HCT116 (cell line): ENCODE measurements around the gene RUBCN. TPM values are rescaled to one million over a fixed set of nuclear protein-coding genes. Genes with fewer than 3 reads are reported as not detected.

Experiments used
- ATAC-seq: fragments of 200-7000 bp; cut with Tn5 transposase; 2 replicates; pipeline ENCODE4 v1.9.1; 2020; ENCODE audit warnings: mild to moderate bottlenecking, moderate library complexity
- BruUV-seq: library from RNA; stranded (reverse); fragments of 400-500 nt; replicated peaks from 2 replicates; lab custom pipeline; 2021; lab: Mats Ljungman, UMichigan
- CTCF ChIA-PET: fragments of 300-600 bp; sonication (Branson Sonifier 250); formaldehyde crosslinking; loops from one replicate; lab custom pipeline; 2021; ENCODE audit warnings: antibody characterized with exemption; lab: Charles Lee
- POLR2A ChIA-PET: fragments of 300-600, 350-600 bp; sonication (Branson Sonifier 250); formaldehyde crosslinking; loops from one replicate; lab custom pipeline; 2021; ENCODE audit warnings: antibody characterized with exemption; lab: Charles Lee
- RAD21 ChIA-PET, 2 experiments: fragments of 300-600 bp; sonication (Branson Sonifier 250); formaldehyde crosslinking; loops; one replicate each; lab custom pipeline; 2023; ENCODE audit warnings: low total read pairs in 2 of 2; ENCODE audit not compliant: uncharacterized antibody in 2 of 2, unreplicated experiment in 2 of 2, low non-redundant PET in 1 of 2; lab: Charles Lee
- DNase-seq: peaks from one replicate; pipeline ENCODE4 v3.0.0-alpha.2; 2010; ENCODE audit warnings: low read depth, low spot score
- H2AFZ ChIP-seq: fragments of 200-600 bp; shearing (Covaris generic), sonication (generic); 2 replicates; pipeline ENCODE4 v1.6.1; 2017; ENCODE audit warnings: low read depth, mixed run types, mixed read lengths, antibody characterized with exemption, low read length; ENCODE audit not compliant: poor library complexity, severe bottlenecking
- H3K27ac ChIP-seq: 2 replicates; pipeline ENCODE4 v1.5.1; 2012; ENCODE audit warnings: low read depth, low read length
- H3K27me3 ChIP-seq: fragments of 200-600 bp; sonication (generic); 2 replicates; pipeline ENCODE4 v1.6.1; 2016; ENCODE audit warnings: mixed run types, low read length, mixed read lengths; ENCODE audit not compliant: insufficient read depth
- H3K36me3 ChIP-seq, 2 experiments: fragments of 200-500 bp in 1 of 2; fragments of 200-600 bp in 1 of 2; sonication (Bioruptor generic) in 1 of 2; sonication (generic) in 1 of 2; 2 replicates each; pipeline versions ENCODE4 v1.5.1 to v1.6.1; 2014 to 2016; ENCODE audit warnings: low read length in 2 of 2, inconsistent platforms in 1 of 2, mixed read lengths in 1 of 2, mixed run types in 1 of 2; ENCODE audit not compliant: insufficient read depth in 2 of 2, control insufficient read depth in 1 of 2
- H3K4me1 ChIP-seq, 2 experiments: fragments of 200-600 bp in 1 of 2; sonication (generic) in 1 of 2; 2 replicates each; pipeline versions ENCODE4 v1.5.1 to v1.6.1; 2012 to 2017; ENCODE audit warnings: low read length in 2 of 2, inconsistent platforms in 1 of 2, mild to moderate bottlenecking in 1 of 2, mixed read lengths in 1 of 2, mixed run types in 1 of 2, moderate library complexity in 1 of 2; ENCODE audit not compliant: insufficient read depth in 2 of 2, control insufficient read depth in 1 of 2
- H3K4me2 ChIP-seq: fragments of 200-600 bp; sonication (generic); 2 replicates; pipeline ENCODE4 v1.6.1; 2017; ENCODE audit warnings: mixed run types, low read length, mixed read lengths
- H3K4me3 ChIP-seq, 2 experiments: fragments of 200-600 bp in 1 of 2; sonication (generic) in 1 of 2; replicated peaks in 1 of 2; 2 replicates each; pipeline ENCODE4 v1.5.1; 2011 to 2016; ENCODE audit warnings: low read length in 2 of 2, control low read depth in 1 of 2, low read depth in 1 of 2, mild to moderate bottlenecking in 1 of 2, mixed read lengths in 1 of 2, mixed run types in 1 of 2
- H3K79me2 ChIP-seq: fragments of 200-600 bp; sonication (generic); 2 replicates; pipeline ENCODE4 v1.6.1; 2017; ENCODE audit warnings: mild to moderate bottlenecking, mixed run types, low read length, moderate library complexity, mixed read lengths; ENCODE audit not compliant: insufficient read depth
- H3K9ac ChIP-seq: fragments of 200-600 bp; sonication (generic); 2 replicates; pipeline ENCODE4 v1.6.1; 2016; ENCODE audit warnings: low read length, mixed read lengths
- H3K9me2 ChIP-seq: fragments of 200-600 bp; sonication (generic), shearing (Covaris generic); 2 replicates; pipeline ENCODE4 v1.6.1; 2017; ENCODE audit warnings: mixed run types, mild to moderate bottlenecking, moderate library complexity; ENCODE audit not compliant: insufficient read depth
- H3K9me3 ChIP-seq, 2 experiments: fragments of 200-500 bp in 1 of 2; fragments of 200-600 bp in 1 of 2; sonication (Bioruptor generic) in 1 of 2; sonication (generic) in 1 of 2; 2 replicates each; pipeline ENCODE4 v1.6.1; 2014 to 2017; ENCODE audit warnings: low read length in 2 of 2, mixed read lengths in 2 of 2, inconsistent platforms in 1 of 2, low read depth in 1 of 2, mild to moderate bottlenecking in 1 of 2, mixed run types in 1 of 2, moderate library complexity in 1 of 2; ENCODE audit not compliant: control insufficient read depth in 1 of 2, insufficient read depth in 1 of 2
- H4K20me1 ChIP-seq: fragments of 200-600 bp; sonication (generic), shearing (Covaris generic); 2 replicates; pipeline ENCODE4 v1.6.1; 2017; ENCODE audit warnings: mixed run types, mild to moderate bottlenecking, moderate library complexity; ENCODE audit not compliant: insufficient read depth
- CEBPB ChIP-seq: IDR thresholded peaks from 2 replicates; pipeline ENCODE4 v1.6.1; 2012; ENCODE audit warnings: low read depth
- CTCF ChIP-seq, 3 experiments: fragments of 200-600 bp in 1 of 3; sonication (generic) in 1 of 3; IDR thresholded peaks in 2 of 3; conservative IDR thresholded peaks in 1 of 3; 2 replicates each; pipeline ENCODE4 v1.5.1; 2012 to 2017; ENCODE audit warnings: low read depth in 2 of 3, low read length in 2 of 3, antibody characterized with exemption in 1 of 3, borderline replicate concordance in 1 of 3, control low read depth in 1 of 3, mild to moderate bottlenecking in 1 of 3, mixed read lengths in 1 of 3, mixed run types in 1 of 3, moderate library complexity in 1 of 3; ENCODE audit not compliant: insufficient read depth in 1 of 3
- ELF1 ChIP-seq: IDR thresholded peaks from 2 replicates; pipeline ENCODE4 v1.6.1; 2012; ENCODE audit warnings: low read depth, borderline replicate concordance
- MAX ChIP-seq: IDR thresholded peaks from 2 replicates; pipeline ENCODE4 v1.6.1; 2012
- POLR2A ChIP-seq: IDR thresholded peaks from 2 replicates; pipeline ENCODE4 v1.7.0; 2011; ENCODE audit warnings: borderline replicate concordance; ENCODE audit not compliant: insufficient read depth, insufficient read length; ENCODE audit errors: extremely low read depth
- RAD21 ChIP-seq: IDR thresholded peaks from 2 replicates; pipeline ENCODE4 v1.6.1; 2012; ENCODE audit warnings: low read depth, mild to moderate bottlenecking
- SP1 ChIP-seq: IDR thresholded peaks from 2 replicates; pipeline ENCODE4 v1.6.1; 2012; ENCODE audit warnings: low read depth
- YY1 ChIP-seq: IDR thresholded peaks from 2 replicates; pipeline ENCODE4 v1.6.1; 2011; ENCODE audit warnings: low read length, low read depth, moderate library complexity, mild to moderate bottlenecking; ENCODE audit not compliant: insufficient replicate concordance; ENCODE audit errors: extremely low read depth
- intact Hi-C: fragments of 100-400 bp; cut with micrococcal nuclease; formaldehyde crosslinking; loops from 2 replicates; pipeline ENCODE4 v1.10.0; 2022
- total RNA-seq: library from RNA; stranded (reverse); gene quantifications from one replicate; pipeline ENCODE4 v1.2.1, GENCODE V29; 2021; ENCODE audit not compliant: unreplicated experiment

Gene RUBCN
- total RNA-seq, 1 experiment from 2014 or later: 21.4 TPM

DNA sequence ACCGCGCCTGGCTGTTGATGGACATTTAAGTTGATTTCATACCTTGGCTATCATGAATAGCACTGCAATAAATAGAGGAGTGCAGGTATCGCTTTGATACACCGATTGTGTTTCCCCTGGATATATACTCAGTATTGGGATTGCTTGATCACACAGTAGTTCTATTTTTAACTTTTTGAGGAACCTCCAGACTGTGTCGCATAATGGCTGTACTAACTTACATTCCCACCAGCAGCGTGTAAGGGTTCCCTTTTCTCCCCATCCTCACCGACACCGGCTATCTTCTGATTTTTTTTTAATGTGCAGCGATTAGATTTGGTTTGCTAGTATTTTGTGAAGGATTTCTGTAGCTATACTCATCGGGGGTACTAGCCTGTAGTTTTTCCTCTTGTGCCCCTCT is 16.0 kb downstream of the RUBCN start:
- no peak for TF ChIP-seq RAD21
- TF ChIP-seq CTCF (IDR thresholded peaks at IDR 0.05 in 2 of 3, conservative IDR thresholded peaks at IDR 0.05 in 1 of 3; ENCODE audit: borderline replicate concordance in 1 of 3, insufficient read depth in 1 of 3, low read depth in 2 of 3, low read length in 2 of 3): no peak
- TF ChIP-seq SP1: no peak
- TF ChIP-seq POLR2A: no peak
- TF ChIP-seq ELF1: no peak
- no peak for TF ChIP-seq CEBPB
- TF ChIP-seq MAX: no peak
- no peak for TF ChIP-seq YY1
- no peaks in the 10 kb centered on the region for H4K20me1 ChIP-seq
- no peak overlapping the region for H2AFZ ChIP-seq
- peaks cover 0 to 4% of the 10 kb centered on the region in 2 experiments; a peak in 1 of 4 replicates for H3K36me3 ChIP-seq
- no peak for ATAC-seq
- H3K4me3 ChIP-seq: no peak overlapping the region
- no peaks in the 10 kb centered on the region for H3K9me2 ChIP-seq
- intact Hi-C loops: no loop called here
- H3K9ac ChIP-seq: no peak overlapping the region
- H3K27ac ChIP-seq: no peak overlapping the region
- no peak for DNase-seq
- H3K4me2 ChIP-seq: no peak overlapping the region
- ChIA-PET POLR2A (no interaction called here), CTCF (no interaction called here), RAD21 (no interaction called here)
- no peaks in the 10 kb centered on the region for H3K27me3 ChIP-seq
- BruUV-seq: no TSS peak
- H3K79me2 ChIP-seq: peaks cover 20% of the 10 kb centered on the region
- peaks cover 17 to 47% of the 10 kb centered on the region in 2 experiments for H3K4me1 ChIP-seq
- peaks cover 8 to 11% of the 10 kb centered on the region in 2 experiments; a peak in 3 of 4 replicates for H3K9me3 ChIP-seq
